Caco-2 (cell line): Measurements from ENCODE around the gene RTF2. TPM values are rescaled to one million over a fixed set of nuclear protein-coding genes. Genes with fewer than 3 reads are reported as not detected.
"Not testable (repeated sequence)": the region's sequence is repeated elsewhere in the genome, so short reads cannot be mapped to it uniquely, and the experiment has no call there.

Experiments used
- BruUV-seq: library from RNA; stranded (reverse); fragments of 400-500 nt; replicated peaks from 2 replicates; lab custom pipeline; 2021; lab: Mats Ljungman, UMichigan
- CTCF ChIA-PET: fragments of 300-600 bp; sonication (Branson Sonifier 250); formaldehyde crosslinking; loops from one replicate; lab custom pipeline; 2022; ENCODE audit warnings: antibody characterized with exemption; lab: Charles Lee
- POLR2A ChIA-PET: fragments of 300-600 bp; sonication (Branson Sonifier 250); formaldehyde crosslinking; loops from one replicate; lab custom pipeline; 2022; ENCODE audit warnings: antibody characterized with exemption; lab: Charles Lee
- DNase-seq, 2 experiments: peaks; one replicate each; pipeline versions ENCODE4 v3.0.0 to v3.0.0-alpha.2; 2020 to 2022
- H3K27me3 ChIP-seq: replicated peaks from 2 replicates; pipeline ENCODE4 v1.6.0; 2011; ENCODE audit warnings: low read length; ENCODE audit not compliant: control insufficient read depth, insufficient read depth
- H3K36me3 ChIP-seq: 2 replicates; pipeline ENCODE4 v1.5.1; 2011; ENCODE audit warnings: low read length; ENCODE audit not compliant: control insufficient read depth, insufficient read depth
- H3K4me1 ChIP-seq: fragments of 250-450 bp; sonication (Bioruptor Pico); 2 replicates; pipeline ENCODE4 v1.5.1; 2020; ENCODE audit warnings: mild to moderate bottlenecking
- H3K4me3 ChIP-seq: 2 replicates; pipeline ENCODE4 v1.5.1; 2011; ENCODE audit warnings: low read depth, mild to moderate bottlenecking, control low read depth, low read length
- H3K9me3 ChIP-seq: fragments of 250-450 bp; sonication (Bioruptor Pico); 2 replicates; pipeline ENCODE4 v1.5.1; 2020; ENCODE audit warnings: mild to moderate bottlenecking, moderate library complexity
- H3K27ac Mint-ChIP-seq: one replicate; pipeline ENCODE4 v1.8.0; 2022; ENCODE audit warnings: mixed read lengths; ENCODE audit not compliant: unreplicated experiment
- H3K27me3 Mint-ChIP-seq: one replicate; pipeline ENCODE4 v1.8.0; 2022; ENCODE audit warnings: mixed read lengths; ENCODE audit not compliant: insufficient read depth, unreplicated experiment
- H3K36me3 Mint-ChIP-seq: one replicate; pipeline ENCODE4 v1.8.0; 2022; ENCODE audit warnings: mild to moderate bottlenecking, mixed read lengths; ENCODE audit not compliant: insufficient read depth, unreplicated experiment
- H3K4me1 Mint-ChIP-seq: one replicate; pipeline ENCODE4 v1.8.0; 2022; ENCODE audit warnings: low read depth, mixed read lengths; ENCODE audit not compliant: unreplicated experiment
- H3K4me3 Mint-ChIP-seq: one replicate; pipeline ENCODE4 v1.8.0; 2022; ENCODE audit warnings: mild to moderate bottlenecking, moderate library complexity, mixed read lengths; ENCODE audit not compliant: unreplicated experiment
- H3K9me3 Mint-ChIP-seq: one replicate; pipeline ENCODE4 v1.8.0; 2022; ENCODE audit warnings: mixed read lengths; ENCODE audit not compliant: unreplicated experiment
- intact Hi-C: fragments of 100-400 bp; cut with micrococcal nuclease; formaldehyde crosslinking; loops from one replicate; pipeline ENCODE4 v1.10.0; 2022; ENCODE audit not compliant: unreplicated experiment
- total RNA-seq: library from RNA; stranded (reverse); gene quantifications from 2 replicates; pipeline ENCODE4 v1.2.3, GENCODE V29; 2022
- TF ChIP-seq, protein P1 (sequence below), 2 experiments: fragments of 200-600 bp in 1 of 2; IDR thresholded peaks; 1 replicate in 1 of 2; 2 replicates in 1 of 2; pipeline versions ENCODE4 v1.5.1 to v1.8.0; 2011 to 2022; ENCODE audit warnings: antibody characterized with exemption in 1 of 2, control low read depth in 1 of 2, inconsistent platforms in 1 of 2, low read depth in 1 of 2, low read length in 1 of 2, mild to moderate bottlenecking in 1 of 2, moderate library complexity in 1 of 2; ENCODE audit not compliant: insufficient read depth in 1 of 2, severe bottlenecking in 1 of 2, unreplicated experiment in 1 of 2

RTF2 gene
- total RNA-seq, 1 experiment from 2014 or later, result 157 TPM

GRCh38 chr20:56520180-56520579, 51.8 kb downstream of the RTF2 start:
- Mint-ChIP-seq H3K27me3 (no peaks in the 10 kb centered on the region), H3K27ac (no peak overlapping the region), H3K36me3 (peaks cover 77% of the 10 kb centered on the region), H3K4me1 (no peaks in the 10 kb centered on the region), H3K4me3 (no peak overlapping the region), H3K9me3 (peaks cover 34% of the 10 kb centered on the region)
- ChIA-PET CTCF (no interaction called here), POLR2A (no interaction called here)
- TF ChIP-seq, protein P1, sequence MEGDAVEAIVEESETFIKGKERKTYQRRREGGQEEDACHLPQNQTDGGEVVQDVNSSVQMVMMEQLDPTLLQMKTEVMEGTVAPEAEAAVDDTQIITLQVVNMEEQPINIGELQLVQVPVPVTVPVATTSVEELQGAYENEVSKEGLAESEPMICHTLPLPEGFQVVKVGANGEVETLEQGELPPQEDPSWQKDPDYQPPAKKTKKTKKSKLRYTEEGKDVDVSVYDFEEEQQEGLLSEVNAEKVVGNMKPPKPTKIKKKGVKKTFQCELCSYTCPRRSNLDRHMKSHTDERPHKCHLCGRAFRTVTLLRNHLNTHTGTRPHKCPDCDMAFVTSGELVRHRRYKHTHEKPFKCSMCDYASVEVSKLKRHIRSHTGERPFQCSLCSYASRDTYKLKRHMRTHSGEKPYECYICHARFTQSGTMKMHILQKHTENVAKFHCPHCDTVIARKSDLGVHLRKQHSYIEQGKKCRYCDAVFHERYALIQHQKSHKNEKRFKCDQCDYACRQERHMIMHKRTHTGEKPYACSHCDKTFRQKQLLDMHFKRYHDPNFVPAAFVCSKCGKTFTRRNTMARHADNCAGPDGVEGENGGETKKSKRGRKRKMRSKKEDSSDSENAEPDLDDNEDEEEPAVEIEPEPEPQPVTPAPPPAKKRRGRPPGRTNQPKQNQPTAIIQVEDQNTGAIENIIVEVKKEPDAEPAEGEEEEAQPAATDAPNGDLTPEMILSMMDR (IDR thresholded peaks at IDR 0.05; ENCODE audit: insufficient read depth in 1 of 2, low read depth in 1 of 2, low read length in 1 of 2, severe bottlenecking in 1 of 2, unreplicated experiment in 1 of 2), result no peak
- BruUV-seq, result no TSS peak
- H3K4me1 ChIP-seq, result no peaks in the 10 kb centered on the region
- H3K4me3 ChIP-seq, result no peak overlapping the region
- intact Hi-C loops, result no loop called here
- DNase-seq, result no peak
- peaks cover 13% of the 10 kb centered on the region for H3K36me3 ChIP-seq
- peaks cover 15% of the 10 kb centered on the region for H3K9me3 ChIP-seq
- no peaks in the 10 kb centered on the region for H3K27me3 ChIP-seq

DNA sequence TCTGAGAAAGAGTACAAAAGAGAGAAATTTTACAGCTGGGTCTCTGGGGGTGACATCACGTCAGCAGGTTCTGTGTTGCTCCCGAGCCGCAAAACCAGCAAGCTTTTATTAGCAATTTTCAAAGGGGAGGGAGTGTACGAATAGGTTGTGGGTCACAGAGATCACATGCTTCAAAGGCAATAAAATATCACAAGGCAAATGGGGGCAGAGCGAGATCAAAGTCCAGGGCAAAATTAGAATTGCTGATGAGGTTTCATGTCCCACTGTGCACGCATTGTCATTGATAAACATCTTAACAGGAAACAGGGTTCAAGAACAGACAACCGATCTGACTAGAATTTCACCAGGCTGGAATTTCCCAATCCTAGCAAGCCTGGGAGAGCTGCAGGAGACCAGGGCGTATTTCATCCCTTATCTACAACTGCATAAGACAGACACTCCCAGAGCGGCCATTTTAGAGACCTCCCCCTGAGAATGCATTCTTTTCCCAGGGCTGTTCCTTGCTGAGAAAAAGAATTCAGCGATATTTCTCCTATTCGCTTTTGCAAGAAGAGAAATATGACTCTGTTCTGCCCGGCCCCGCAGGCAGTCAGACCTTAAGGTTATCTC, 52.4 kb downstream of the RTF2 start:
- H3K27ac Mint-ChIP-seq, H3K27me3 Mint-ChIP-seq, BruUV-seq, POLR2A ChIA-PET, H3K4me1 Mint-ChIP-seq, H3K4me1 ChIP-seq, intact Hi-C loops, H3K27me3 ChIP-seq, CTCF ChIA-PET, H3K4me3 ChIP-seq, H3K4me3 Mint-ChIP-seq: not testable (repeated sequence)
- DNase-seq, result peak in 1 of 2 experiments; percentile 49
- H3K9me3 ChIP-seq, result peaks cover 15% of the 10 kb centered on the region
- H3K36me3 ChIP-seq, result peaks cover 13% of the 10 kb centered on the region
- peaks cover 77% of the 10 kb centered on the region for H3K36me3 Mint-ChIP-seq
- H3K9me3 Mint-ChIP-seq, result peaks cover 34% of the 10 kb centered on the region

- H3K27ac Mint-ChIP-seq, result no peak overlapping the region
- H3K4me1 Mint-ChIP-seq, result no peaks in the 10 kb centered on the region
- H3K9me3 Mint-ChIP-seq, result peaks cover 34% of the 10 kb centered on the region
- TF ChIP-seq, protein P1 (IDR thresholded peaks at IDR 0.05; ENCODE audit: insufficient read depth in 1 of 2, low read depth in 1 of 2, low read length in 1 of 2, severe bottlenecking in 1 of 2, unreplicated experiment in 1 of 2), result no peak
- Histone ChIP-seq H3K9me3 (peaks cover 15% of the 10 kb centered on the region), H3K27me3 (no peaks in the 10 kb centered on the region), H3K4me1 (no peaks in the 10 kb centered on the region), H3K4me3 (no peak overlapping the region), H3K36me3 (peaks cover 8% of the 10 kb centered on the region)
- no peak for DNase-seq
- no TSS peak for BruUV-seq
- ChIA-PET POLR2A (no interaction called here), CTCF (no interaction called here)
- peaks cover 67% of the 10 kb centered on the region for H3K36me3 Mint-ChIP-seq
- no peaks in the 10 kb centered on the region for H3K27me3 Mint-ChIP-seq
- no peak overlapping the region for H3K4me3 Mint-ChIP-seq
- intact Hi-C loops, result no loop called here
Observed at GRCh38 chr20:56522311-56522710, 53.9 kb downstream of the RTF2 start.

DNA sequence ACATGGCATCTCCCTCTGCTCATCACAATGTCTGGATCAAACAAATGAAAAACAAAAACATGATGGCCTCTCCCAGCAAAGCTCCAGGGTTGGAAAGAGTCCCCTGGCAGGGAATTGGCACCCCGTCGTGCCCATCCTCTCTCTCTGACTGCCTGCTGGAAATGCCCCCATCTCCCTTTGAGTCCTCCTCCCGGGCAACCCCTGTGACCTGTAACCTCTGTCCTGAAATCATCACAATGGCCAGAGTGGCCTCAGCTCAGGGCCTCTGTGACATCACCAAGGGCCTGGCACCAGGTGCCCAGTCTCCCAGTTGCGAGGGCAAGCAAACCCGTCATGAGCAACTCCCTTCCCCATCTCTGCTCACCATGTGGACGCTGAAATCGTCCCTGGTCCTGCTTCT, 56.0 kb downstream of the RTF2 start, which contains the start of gene FAM209A:
FAM209A (plus strand) TSS at position 301 of the 400 bp plus-strand sequence; CDS start at position 366, 65 bp downstream.
- peaks cover 24% of the 10 kb centered on the region for H3K9me3 ChIP-seq
- POLR2A ChIA-PET, H3K27ac Mint-ChIP-seq, BruUV-seq, DNase-seq, H3K4me1 ChIP-seq, H3K27me3 Mint-ChIP-seq, H3K4me3 ChIP-seq, intact Hi-C loops, H3K36me3 ChIP-seq, H3K4me1 Mint-ChIP-seq, H3K27me3 ChIP-seq, H3K4me3 Mint-ChIP-seq, CTCF ChIA-PET: not testable (repeated sequence)
- H3K9me3 Mint-ChIP-seq, result peaks cover 16% of the 10 kb centered on the region
- H3K36me3 Mint-ChIP-seq, result peaks cover 45% of the 10 kb centered on the region
